ENCODE data around the gene OR1S2. TPM values are rescaled to one million over a fixed set of nuclear protein-coding genes. Genes with fewer than 3 reads are reported as not detected.

OR1S2 gene
- total and polyA plus RNA-seq, 5 experiments from 2014 or later: not detected

- peaks cover 0 to 4% (median 0%) of the 10 kb centered on the region in 9 donors for H3K9me3 Mint-ChIP-seq
- POLR2A ChIA-PET: no interaction called here
- H3K27me3 Mint-ChIP-seq: peaks cover 7 to 46% (median 28%) of the 10 kb centered on the region in 5 donors
- no peaks in the 10 kb centered on the region for H3K36me3 Mint-ChIP-seq
- peak overlapping the region in 1 of 10 donors; percentile 7 for H3K27ac Mint-ChIP-seq
- ATAC-seq: no peak
- H3K4me1 Mint-ChIP-seq: no peaks in the 10 kb centered on the region
- DNase-seq: no peak
- H3K4me3 Mint-ChIP-seq: no peak overlapping the region
Observed at GRCh38 chr11:58178444-58178843, 25.5 kb downstream of the OR1S2 start.

- Mint-ChIP-seq H3K36me3 (no peaks in the 10 kb centered on the region), H3K9me3 (peaks cover 0 to 5% (median 0%) of the 10 kb centered on the region in 9 donors), H3K4me3 (no peak overlapping the region), H3K27me3 (peaks cover 7 to 46% (median 28%) of the 10 kb centered on the region in 5 donors), H3K4me1 (no peaks in the 10 kb centered on the region), H3K27ac (no peak overlapping the region)
- ATAC-seq: no peak
- no peak for DNase-seq
- POLR2A ChIA-PET: no interaction called here
Observed at GRCh38 chr11:58177409-58178054, 26.4 kb downstream of the OR1S2 start.

GRCh38 chr11:58165504-58166106 is 38.3 kb downstream of the OR1S2 start:
- no peak for ATAC-seq
- DNase-seq: no peak
- Mint-ChIP-seq H3K4me3 (no peak overlapping the region), H3K36me3 (peaks cover 0 to 2% (median under 1%) of the 10 kb centered on the region in 3 donors), H3K27me3 (peaks cover 0 to 4% (median under 1%) of the 10 kb centered on the region in 5 donors), H3K4me1 (no peaks in the 10 kb centered on the region), H3K9me3 (peaks cover 0 to 4% (median 0%) of the 10 kb centered on the region in 9 donors), H3K27ac (no peak overlapping the region)
- POLR2A ChIA-PET: no interaction called here

GRCh38 chr11:58164990-58165389 is 39.0 kb downstream of the OR1S2 start:
- Mint-ChIP-seq H3K9me3 (peaks cover 0 to 3% (median 0%) of the 10 kb centered on the region in 9 donors), H3K4me3 (no peak overlapping the region), H3K36me3 (peaks cover 0 to 9% (median 0%) of the 10 kb centered on the region in 3 donors), H3K4me1 (no peaks in the 10 kb centered on the region), H3K27me3 (peaks cover 0 to 5% (median 0%) of the 10 kb centered on the region in 5 donors), H3K27ac (no peak overlapping the region)
- POLR2A ChIA-PET: no interaction called here
- DNase-seq (no peak), ATAC-seq (no peak)

GRCh38 chr11:58164389-58164788 is 39.6 kb downstream of the OR1S2 start:
- DNase-seq: no peak
- Mint-ChIP-seq H3K9me3 (peaks cover 0 to 6% (median 0%) of the 10 kb centered on the region in 9 donors), H3K27me3 (peaks cover 0 to 5% (median 0%) of the 10 kb centered on the region in 5 donors), H3K4me3 (no peak overlapping the region), H3K36me3 (peaks cover 0 to 15% (median 0%) of the 10 kb centered on the region in 3 donors), H3K27ac (no peak overlapping the region), H3K4me1 (peaks cover 0 to 1% (median 0%) of the 10 kb centered on the region in 4 donors)
- POLR2A ChIA-PET: no interaction called here
- ATAC-seq: no peak

Other genes starting within 250 kb of the OR1S2 start
- not detected for gene OR9Q1, start 180.3 kb downstream of the OR1S2 start, total RNA-seq
- gene OR9Q1, start 180.3 kb downstream of the OR1S2 start, polyA plus RNA-seq: not detected
- not detected for gene OR6Q1, start 173.2 kb downstream of the OR1S2 start, total RNA-seq
- gene OR6Q1, start 173.2 kb downstream of the OR1S2 start, polyA plus RNA-seq: not detected
- gene OR9I1, start 78.6 kb downstream of the OR1S2 start, total RNA-seq: not detected
- gene OR9I1, start 78.6 kb downstream of the OR1S2 start, polyA plus RNA-seq: not detected
- gene OR9Q2, start 15.1 kb downstream of the OR1S2 start, total RNA-seq: not detected
- not detected for gene OR9Q2, start 15.1 kb downstream of the OR1S2 start, polyA plus RNA-seq
- gene OR1S1, start 8.6 kb upstream of the OR1S2 start, total RNA-seq: not detected
- gene OR1S1, start 8.6 kb upstream of the OR1S2 start, polyA plus RNA-seq: not detected
- gene OR10Q1, start 24.8 kb upstream of the OR1S2 start, total RNA-seq: not detected
- not detected for gene OR10Q1, start 24.8 kb upstream of the OR1S2 start, polyA plus RNA-seq
- not detected for gene OR10W1, start 64.1 kb upstream of the OR1S2 start, total RNA-seq
- under 1 TPM in 1 of 3 donors, not detected in 2; 0.11 TPM for gene OR10W1, start 64.1 kb upstream of the OR1S2 start, polyA plus RNA-seq
- gene OR5B17, start 154.9 kb upstream of the OR1S2 start, total RNA-seq: not detected
- gene OR5B17, start 154.9 kb upstream of the OR1S2 start, polyA plus RNA-seq: not detected
- not detected for gene OR5B3, start 202.7 kb upstream of the OR1S2 start, total RNA-seq
- not detected for gene OR5B3, start 202.7 kb upstream of the OR1S2 start, polyA plus RNA-seq
- under 1 TPM; 0.26 to 0.38 TPM for gene OR5B2, start 224.0 kb upstream of the OR1S2 start, total RNA-seq
- not detected for gene OR5B2, start 224.0 kb upstream of the OR1S2 start, polyA plus RNA-seq
- under 1 TPM; 0.27 to 0.47 TPM for gene OR5B12, start 238.1 kb upstream of the OR1S2 start, total RNA-seq
- not detected for gene OR5B12, start 238.1 kb upstream of the OR1S2 start, polyA plus RNA-seq